Stimulated activated CD8-positive, alpha-beta memory T cell treated with anti-CD3 and anti-CD28 coated beads, Interleukin-4, amount 100 ng/mL, for 24 hours (primary cell): ENCODE results near the gene CACNG3.
"Not testable (repeated sequence)": the region's sequence is repeated elsewhere in the genome, so short reads cannot be mapped to it uniquely, and the experiment has no call there.

Experiments used
- DNase-seq: peaks from one replicate; pipeline ENCODE4 v3.0.0-alpha.2; 2020; ENCODE audit warnings: low read depth

CACNG3 gene

DNA sequence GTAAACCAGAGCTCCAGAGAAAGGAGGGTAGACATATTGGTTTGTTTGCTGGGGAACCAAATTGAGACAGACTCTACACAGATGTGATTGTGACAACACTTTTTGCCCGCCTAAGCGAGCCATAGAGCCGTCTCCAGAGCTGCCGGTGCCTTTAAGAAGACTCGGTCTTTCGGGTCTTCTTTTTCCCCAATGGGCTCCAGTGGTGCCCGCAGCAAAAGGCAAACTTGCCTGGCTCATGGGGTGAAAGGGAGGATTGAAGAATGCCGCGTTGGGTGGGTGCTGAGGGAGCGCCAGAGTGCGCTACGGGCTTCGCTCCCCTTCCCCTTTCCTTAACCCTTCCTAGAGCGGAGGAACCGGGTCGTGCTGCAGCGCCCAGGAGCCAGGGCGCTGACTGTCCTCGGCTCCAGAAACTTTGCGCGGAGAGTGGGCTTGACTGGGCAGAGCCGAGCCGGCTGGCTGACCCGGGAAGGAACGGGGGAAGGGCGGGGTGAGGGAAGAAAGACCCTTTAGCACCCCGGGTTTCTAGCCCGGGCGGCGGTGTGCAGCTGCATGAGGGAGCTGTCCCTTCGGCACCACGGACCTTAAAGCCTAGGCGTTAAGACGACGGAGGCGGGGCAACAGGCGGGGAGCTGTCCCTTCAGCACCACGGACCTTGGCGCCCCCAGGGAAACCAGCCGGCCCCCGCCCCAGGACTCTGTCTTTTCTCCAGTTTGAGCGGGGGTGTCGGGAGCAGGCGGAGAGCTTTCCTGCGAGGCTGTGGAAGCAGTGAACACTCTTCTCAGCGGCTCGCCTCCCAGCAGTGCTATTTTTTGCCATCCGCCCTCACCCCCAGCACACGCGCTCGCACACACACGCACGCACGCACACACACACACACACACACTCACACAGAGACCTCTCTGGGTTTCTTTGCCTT is at the start of gene CACNG3:
TSS of gene CACNG3 (plus strand) at position 880 of the 916 bp plus-strand sequence. CDS start 420 bp downstream, outside the sequence.
- peak; percentile 45 for DNase-seq

DNA sequence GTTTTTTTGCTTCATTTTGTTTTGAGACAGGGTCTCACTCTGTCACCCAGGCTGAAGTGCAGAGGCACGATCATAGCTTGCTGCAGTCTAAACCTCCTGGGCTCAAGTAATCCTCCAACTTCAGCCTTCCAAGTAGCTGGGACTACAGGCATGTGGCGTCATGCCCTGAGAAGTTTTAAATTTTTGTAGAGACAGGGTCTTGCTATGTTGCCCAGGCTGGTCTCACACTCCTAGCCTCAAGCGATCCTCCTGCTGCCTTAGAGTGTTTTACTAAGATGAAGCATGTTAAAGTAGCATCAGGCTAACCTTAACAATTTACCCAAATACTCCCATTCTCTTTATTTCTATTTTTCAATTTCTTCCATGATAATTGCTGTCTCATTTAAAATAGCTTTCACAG is 49.2 kb upstream of the CACNG3 start:
- DNase-seq: no peak

DNA sequence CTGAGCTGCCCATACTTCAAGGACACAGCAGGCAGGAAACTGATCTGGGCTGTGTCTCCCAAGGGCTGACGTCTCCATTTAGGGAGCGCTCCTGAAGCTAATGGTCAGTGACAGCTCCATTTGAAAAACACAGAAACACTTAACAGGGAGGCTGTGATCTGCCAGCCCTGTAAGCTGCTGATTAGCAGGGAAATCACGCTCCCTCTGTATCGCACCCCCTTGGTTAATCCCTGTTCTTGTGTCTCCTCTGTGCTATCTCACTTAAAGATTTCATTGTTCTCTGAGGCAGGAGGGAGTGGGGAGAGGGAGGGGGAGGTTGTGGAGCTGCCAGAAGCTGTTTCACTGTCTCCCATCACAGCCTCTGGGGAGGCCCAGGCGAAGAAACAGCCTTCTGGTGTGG is 47.4 kb upstream of the CACNG3 start:
- DNase-seq: no peak

DNA sequence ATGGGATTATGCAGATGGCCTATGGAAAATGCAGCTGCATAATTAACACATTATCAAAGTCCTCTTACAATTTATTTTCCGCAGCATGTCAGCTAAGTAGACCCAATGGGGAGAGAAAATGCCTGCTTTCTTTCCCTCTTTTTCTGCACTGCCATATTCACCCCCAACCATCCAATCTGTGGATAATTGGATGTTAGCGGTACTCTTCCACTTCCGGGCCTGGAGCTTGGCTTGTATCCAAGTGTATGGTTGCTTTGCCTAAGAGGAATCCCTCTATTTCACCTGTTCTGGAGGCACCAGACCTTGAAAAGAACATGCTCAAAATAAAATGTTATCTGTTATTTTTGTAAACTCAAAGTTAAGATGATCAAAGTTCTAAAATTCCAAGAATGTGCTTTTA is 41.1 kb upstream of the CACNG3 start:
- DNase-seq: no peak

DNA sequence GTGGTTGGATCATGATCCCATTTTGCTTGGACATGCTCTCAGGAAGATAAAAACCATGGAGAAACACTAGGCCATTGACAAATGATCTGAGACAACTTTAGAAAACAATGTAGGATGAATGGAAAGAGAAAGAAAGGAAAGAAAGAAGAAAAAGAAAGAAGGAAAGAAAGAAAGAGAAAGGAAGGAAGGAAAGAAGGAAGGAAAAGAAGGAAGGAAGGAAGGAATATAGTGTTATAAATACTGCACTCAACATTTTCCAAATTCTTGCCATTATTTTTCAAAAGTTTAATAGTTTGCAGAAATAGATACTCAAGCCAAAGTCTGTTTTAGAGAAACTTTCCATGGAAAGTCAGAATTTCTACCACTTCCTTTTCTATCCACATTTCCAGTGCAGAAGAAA is 39.2 kb upstream of the CACNG3 start:
- no peak for DNase-seq

DNA sequence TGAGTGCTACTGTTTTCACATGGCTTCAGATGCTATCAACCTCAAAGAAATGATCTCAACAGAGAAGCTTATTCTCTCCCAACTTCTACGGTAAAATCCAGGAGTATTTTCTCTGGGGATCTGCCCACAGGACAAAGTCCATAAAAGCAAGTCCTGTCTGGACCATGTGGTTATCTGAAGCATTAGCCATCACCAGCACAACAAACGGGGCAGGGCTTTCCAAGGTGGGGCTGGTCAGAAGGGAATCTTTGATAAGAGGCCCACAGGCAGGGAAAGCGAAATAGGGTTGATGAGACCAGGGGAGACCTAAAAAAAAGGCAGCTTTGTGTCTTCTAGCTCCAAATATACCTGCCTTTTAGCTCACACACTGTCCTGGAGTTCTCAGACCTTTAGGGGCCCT is 38.7 kb upstream of the CACNG3 start:
- DNase-seq: no peak

DNA sequence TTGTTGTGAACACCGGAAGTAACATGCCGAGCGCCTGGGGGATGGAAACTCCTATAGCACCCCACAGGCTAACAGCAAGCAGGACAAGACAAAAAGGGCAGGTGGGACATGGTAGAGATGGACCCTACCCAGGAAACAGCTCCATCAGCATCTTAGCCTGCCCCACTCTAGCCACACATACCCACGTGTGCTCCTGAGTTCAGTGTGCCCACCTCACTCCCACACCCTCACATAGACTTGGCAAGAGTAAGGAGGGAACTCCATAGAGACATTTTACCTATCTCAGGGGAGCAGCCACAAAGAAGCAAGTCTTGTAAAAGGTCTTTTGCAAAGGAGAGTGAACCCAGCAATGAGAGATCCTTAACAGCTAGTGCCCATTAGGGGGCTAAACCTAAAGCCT is 37.8 kb upstream of the CACNG3 start:
- no peak for DNase-seq

DNA sequence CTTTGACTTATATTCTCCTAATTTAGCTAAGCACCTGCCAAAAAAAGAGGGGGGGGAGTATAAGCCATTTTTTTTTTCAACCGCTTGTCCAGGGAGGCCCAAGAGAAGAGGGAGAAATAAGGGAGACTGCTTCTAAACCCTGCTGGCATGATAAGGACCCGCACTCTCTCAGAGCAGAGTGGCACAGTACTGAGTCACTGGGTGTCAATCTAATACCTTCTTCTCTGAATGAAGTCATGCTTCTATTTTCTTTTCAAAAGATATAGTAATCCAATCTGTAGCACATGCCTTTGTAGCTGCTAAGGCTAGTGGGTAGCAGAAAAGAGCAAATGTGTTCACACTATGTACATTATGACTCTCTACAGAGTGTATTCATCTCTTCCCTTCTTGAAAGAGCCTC is 34.9 kb upstream of the CACNG3 start:
- DNase-seq: no peak

DNA sequence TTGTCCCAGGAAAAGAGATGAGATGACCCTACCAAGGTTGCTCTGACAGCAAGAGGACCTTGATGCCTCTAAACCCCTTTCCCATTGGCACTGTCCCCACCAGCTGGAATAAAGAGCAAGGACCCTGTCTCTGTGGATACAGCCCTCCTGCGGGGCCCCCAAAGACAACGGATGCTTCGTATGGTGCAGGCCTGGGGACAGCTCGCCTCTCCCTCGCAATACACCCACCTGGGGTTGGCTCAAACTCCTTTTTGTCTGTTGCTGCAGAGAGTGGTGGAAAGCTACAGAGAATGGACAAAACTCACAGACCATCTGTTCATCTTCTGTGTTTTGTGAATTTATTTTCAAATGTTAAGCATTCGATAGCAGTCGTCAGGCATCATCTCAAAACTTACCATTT is 27.6 kb upstream of the CACNG3 start:
- DNase-seq: no peak

DNA sequence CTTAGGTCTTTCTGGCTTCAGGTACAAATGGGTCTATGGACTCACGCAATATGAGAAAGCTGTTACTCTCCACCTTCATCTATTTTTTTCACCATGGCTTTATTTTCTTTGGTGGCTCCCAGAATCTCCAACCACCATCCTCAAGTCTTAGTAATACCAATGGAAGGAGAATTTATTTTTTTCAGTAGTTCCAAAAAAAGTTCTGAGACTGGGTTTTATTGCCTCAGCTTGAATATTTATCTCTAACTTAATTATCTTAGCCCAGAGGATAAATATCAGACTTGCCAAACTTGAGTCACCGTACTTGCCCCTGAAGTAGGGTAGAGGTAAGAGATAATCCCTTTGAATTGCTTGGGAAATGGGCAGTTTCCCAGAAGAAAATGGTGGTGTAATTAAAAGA is 23.2 kb upstream of the CACNG3 start:
- no peak for DNase-seq

DNA sequence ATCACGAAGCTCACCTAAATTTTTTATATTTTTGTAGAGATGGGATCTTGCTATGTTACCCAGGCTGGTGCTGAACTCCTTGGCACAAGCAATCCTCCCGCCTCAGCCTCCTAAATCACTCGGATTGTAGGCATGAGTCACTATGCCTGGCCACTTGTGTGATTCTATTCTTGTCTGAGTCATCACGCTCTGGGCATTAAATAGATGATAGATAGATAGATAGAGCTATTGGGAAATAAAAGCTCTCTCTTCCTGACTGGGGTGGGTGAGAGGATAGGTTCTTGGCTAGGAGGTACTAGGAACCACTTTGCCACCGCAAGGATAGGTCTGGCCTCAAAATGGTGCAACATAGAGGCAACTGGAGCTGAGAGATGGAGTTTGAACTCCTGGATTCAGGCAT is 21.4 kb upstream of the CACNG3 start:
- DNase-seq: no peak

DNA sequence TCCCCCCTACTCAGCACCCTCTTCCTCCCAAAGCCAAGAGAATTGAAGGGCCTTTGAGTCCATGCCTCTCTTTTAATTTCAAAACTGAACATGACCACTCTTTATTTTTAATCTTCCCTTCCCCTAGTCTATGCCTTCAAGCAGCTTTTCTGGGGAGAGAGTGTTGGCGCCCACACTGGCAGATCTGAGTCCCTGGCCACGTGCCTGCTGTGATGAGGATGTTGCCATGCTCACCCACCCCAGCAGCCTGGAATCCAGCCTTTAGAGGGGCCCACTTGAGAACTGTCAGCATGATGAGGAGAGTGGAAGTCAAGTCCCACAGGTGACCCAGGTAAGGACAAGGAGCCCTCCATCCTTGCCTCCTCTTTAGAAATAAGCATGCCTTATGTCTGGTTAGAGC is 20.3 kb upstream of the CACNG3 start:
- DNase-seq: no peak

DNA sequence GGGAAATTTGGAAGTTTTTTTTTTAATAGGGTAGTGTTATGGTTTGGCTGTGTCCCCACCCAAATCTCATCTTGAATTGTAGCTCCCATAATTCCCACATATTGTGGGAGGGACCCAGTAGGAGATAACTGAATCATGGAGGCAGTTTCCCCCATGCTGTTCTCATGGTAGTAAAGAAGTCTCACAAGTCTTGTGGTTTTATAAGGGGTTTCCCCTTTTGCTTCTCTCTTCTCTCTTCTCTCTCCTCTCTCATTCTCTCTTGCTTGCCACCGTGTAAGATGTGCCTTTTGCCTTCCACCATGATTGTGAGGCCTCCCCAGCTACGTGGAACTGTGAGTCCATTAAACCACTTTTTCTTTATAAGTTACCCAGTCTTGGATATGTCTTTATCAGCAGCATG is 17.3 kb upstream of the CACNG3 start:
- DNase-seq: not testable (repeated sequence)

DNA sequence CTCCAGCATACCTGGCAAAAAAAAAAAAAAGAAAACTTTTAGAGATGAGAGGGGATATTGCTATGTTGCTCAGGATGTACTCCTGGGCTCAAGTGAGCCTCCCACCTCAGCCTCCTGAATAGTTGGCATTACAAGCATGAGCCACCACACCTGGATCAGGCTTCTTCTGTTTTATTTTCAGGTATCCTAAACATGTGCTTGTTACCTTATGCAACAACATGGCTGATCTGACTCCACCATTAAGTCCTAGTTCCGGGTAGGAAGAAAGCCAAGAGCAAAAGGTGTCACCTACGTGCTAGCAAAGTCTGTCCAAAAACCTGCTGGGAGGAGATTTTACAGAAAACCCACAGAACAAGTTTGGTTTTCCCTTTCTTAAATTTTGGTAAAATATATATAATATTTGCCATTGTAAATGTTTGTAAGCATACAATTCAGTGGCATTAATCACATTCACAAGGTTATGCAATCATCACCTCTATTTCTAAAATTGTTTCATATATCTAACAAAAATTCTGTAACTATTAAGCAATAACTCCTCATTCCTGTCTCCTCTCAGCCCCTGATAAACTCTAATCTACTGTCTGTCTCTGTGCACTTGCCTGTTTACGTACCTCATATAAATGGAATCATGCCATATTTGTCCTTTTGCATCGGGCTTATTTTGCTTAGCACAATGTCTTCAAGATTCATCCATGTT is 9.1 kb upstream of the CACNG3 start:
- DNase-seq: no peak

DNA sequence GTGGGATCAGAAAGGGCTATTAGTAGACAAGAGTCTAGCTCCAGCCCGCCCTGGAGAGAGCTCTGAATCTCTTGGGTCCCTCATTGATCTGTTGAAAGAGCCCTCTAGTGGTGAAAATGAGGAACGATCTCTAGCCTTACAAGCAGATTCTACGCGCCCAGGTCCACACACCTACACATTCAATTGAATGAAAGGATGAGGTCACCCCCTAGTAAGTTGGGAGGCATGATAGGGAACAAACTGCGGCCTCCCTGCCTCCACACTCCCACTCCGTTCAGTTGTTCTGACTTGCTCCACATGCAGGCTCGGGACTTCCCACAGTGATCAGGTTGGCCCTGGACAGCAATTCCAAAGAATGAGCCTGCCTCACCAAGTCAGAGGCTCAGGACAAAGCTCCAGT is 2.9 kb upstream of the CACNG3 start:
- DNase-seq: no peak

DNA sequence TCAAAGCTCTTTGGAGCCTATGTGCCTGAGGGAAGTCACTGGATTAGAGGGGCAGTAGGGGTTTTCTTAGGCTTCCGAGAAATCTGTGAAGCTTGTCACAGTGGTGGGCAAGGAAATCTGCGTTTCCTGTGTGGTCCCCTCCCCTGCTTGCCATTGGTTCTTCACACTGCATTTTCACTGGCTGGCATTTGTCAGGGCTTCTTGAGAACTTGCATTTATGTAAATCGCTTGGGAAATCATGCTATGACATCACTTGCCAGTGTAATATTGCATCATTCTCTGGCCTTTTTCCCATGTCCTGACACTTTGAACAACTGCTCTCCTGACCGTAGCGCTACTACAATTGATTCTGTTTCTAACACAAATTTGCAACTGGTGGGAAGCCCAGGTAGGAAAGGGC is 1.8 kb downstream of the CACNG3 start:
- no peak for DNase-seq

DNA sequence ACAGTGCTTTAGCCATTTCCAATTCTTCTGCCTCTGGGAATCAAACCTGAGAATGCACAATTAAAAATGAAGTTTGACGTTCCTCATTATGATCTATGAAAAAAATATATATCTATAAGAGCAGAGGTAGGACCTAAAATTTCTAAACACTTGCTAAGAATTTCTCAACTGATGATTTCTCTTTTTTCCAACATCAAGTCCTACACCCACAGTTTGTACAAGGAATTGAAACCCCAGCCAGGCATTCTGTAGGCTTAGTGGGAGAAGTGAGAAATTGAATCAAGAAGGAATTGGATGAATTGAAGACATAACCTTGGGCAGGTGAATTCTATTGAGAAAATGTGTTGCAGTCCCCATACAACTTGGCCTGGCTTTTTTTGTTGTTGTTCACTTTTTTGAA is 2.7 kb downstream of the CACNG3 start:
- no peak for DNase-seq

DNA sequence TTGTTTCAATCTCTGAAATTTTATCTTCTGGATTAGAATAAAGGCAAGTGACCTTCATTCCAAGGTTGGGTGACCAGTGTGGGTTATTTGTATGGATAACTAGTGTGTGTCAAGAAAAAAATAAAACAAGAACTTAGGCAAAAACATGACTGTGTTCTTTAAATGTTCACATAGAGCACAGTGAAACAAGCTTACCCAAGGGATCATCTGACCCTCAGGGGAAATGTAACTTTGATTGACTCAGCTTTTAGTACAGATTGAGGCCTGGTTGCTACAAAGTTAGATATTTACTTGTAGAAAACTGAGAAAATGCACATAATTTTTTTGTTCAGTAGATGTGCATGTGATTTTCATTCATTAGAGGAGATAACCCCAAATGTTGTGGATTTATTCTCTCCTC is 6.7 kb downstream of the CACNG3 start:
- no peak for DNase-seq

DNA sequence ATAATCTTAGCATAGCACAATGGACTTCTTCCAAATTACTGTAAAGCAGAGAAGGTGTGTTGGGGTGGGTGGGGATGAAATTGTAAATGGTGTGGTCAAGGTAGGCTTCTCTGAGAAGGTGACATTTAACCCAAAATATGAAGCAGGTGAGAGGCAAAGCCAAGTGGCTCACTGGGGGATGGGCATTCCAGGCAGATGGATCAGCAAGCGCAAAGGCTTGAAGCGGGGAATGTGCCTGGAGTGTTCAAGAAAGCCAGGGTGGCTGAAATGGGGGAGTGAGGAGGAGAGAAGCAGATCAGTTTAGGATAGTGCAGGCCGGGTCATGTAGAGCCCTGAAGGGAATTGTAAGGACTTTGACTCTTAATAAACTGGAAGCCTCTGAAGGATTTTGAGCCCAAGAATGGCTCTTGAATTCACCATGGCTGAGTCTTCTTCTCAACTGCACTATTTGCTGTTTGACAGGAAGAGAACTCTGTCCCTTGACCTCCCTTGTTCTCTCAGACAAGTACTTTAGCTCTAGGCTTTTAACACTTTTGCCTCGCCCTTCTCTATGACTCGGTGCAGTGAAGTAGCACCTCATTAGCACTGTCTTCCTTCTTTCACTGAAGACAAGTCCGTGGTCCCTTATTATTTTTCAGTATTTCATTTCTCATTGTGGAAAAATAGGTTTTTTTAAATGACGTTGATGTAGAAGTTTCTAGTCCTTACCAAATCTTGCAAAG is 14.7 kb downstream of the CACNG3 start:
- DNase-seq: no peak

DNA sequence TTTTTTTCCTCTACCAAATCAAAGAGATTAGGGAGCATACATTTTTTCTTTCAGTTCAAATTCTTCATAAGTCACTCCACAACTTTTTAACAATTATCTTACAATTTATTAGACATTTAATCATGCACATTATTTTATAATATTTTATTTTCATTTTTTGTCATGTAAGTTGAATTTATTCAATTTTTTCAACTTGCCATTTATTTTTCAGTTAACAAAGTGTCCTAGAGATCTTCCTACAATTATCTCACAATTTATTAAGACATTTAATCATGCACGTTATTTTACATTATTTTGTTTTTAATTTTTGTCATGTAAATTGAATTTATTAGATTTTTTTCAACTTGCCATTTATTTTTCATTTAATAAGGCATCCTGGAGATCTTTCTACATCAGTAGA is 16.2 kb downstream of the CACNG3 start:
- DNase-seq: no peak

DNA sequence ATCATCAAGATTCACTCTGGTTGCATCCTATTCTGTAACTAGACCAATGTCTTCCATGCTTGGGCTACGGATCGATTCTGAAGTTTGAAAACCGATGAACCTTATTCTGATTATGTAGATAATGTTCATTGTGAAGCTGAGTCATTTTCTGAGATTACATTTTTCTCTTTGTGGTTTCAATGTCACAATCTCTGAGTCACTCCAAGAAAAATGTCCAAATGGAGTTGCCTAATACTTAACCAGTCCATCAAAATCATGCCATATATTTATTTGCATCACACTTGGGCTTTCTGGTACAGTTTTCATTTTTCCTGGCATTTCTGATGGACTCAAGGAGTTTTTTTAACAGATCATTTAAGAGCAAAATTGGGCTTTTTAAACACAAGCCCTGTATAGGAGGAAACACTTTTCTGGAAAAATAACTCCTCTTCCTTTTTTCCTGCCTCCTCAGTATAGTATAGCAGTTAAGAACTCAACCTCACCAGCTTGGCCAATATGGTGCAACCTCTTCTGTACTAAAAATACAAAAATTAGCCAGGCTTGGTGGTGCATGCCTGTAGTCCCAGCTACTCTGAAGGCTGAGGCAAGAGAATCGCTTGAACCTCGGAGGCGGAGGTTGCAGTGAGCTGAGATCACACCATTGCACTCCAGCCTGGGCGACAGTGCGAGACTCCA is 17.5 kb downstream of the CACNG3 start:
- no peak for DNase-seq

DNA sequence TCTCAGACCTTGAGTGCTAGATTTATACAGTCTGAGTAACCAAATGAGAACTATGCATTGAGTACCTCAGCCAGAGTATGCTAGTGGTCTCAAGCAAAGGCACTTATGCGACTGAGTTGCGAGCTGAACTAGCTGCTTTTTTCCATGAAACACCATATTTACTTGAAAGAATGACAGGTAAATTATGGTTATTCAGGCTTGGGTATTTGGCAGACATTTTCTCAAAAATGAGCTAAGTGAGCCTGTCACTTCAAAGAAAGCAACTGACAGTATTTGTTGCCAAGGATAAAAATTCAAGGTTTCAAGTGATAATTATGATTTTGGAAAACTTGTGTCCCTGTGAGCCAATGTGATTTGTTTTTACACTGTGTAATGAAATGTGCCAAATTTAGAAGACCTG is 19.3 kb downstream of the CACNG3 start:
- DNase-seq: no peak
